ENCODE results near the gene LRRC37A. TPM values are rescaled to one million over a fixed set of nuclear protein-coding genes. Genes with fewer than 3 reads are reported as not detected.
"Not testable (repeated sequence)": the region's sequence is repeated elsewhere in the genome, so short reads cannot be mapped to it uniquely, and the experiment has no call there.

Gene LRRC37A
- total and polyA plus RNA-seq, 4 donors: 0.64 to 5.2 (median 1.9) TPM

GRCh38 chr17:46262271-46262670 is 32.7 kb upstream of the LRRC37A start:
- no peaks in the 10 kb centered on the region for H3K9me3 ChIP-seq (ENCODE audit: control insufficient read depth in 4 of 4, insufficient read depth in 3 of 4, low read length in 3 of 4)
- 93 to 94% methylated on average over 8 of the region's 8 CpGs for WGBS, 2 donors

GRCh38 chr17:46264456-46265198 is 30.3 kb upstream of the LRRC37A start:
- TF ChIP-seq CTCF (IDR thresholded peaks at IDR 0.05; ENCODE audit: control extremely low read depth, extremely low read depth): no peak
- Histone ChIP-seq H3K9ac (ENCODE audit: insufficient read depth in 1 of 2, low read length in 2 of 2) (no peak overlapping the region), H3K4me3 (no peak overlapping the region), H3K4me1 (ENCODE audit: control insufficient read depth in 5 of 5, insufficient read depth in 5 of 5, low read length in 5 of 5) (peaks cover 0 to 12% (median 3%) of the 10 kb centered on the region in 5 donors), H3K27me3 (ENCODE audit: control insufficient read depth in 3 of 3, insufficient read depth in 3 of 3, low read length in 2 of 3) (peaks cover 0 to 21% (median 2%) of the 10 kb centered on the region in 3 donors), H3K36me3 (ENCODE audit: control insufficient read depth in 4 of 4, insufficient read depth in 4 of 4, low read length in 4 of 4) (no peaks in the 10 kb centered on the region), H3K27ac (ENCODE audit: low read depth in 1 of 2, low read length in 1 of 2) (no peak overlapping the region), H3K9me3 (ENCODE audit: control insufficient read depth in 4 of 4, insufficient read depth in 3 of 4, low read length in 3 of 4) (no peaks in the 10 kb centered on the region)
- DNase-seq: peak in 1 of 3 donors; percentile 2
- no peak for ATAC-seq (ENCODE audit: insufficient read depth, low FRiP score)
- WGBS, 2 donors: 59 to 62% methylated on average over 3 of the region's 3 CpGs

More at GRCh38 chr17:46262271-46262670, 32.7 kb upstream of the LRRC37A start:
- Histone ChIP-seq H3K4me1 (ENCODE audit: control insufficient read depth in 5 of 5, insufficient read depth in 5 of 5, low read length in 5 of 5) (peaks cover 0 to 8% (median 0%) of the 10 kb centered on the region in 5 donors), H3K27me3 (ENCODE audit: control insufficient read depth in 3 of 3, insufficient read depth in 3 of 3, low read length in 2 of 3) (peaks cover 0 to 13% (median 0%) of the 10 kb centered on the region in 3 donors), H3K4me3 (no peak overlapping the region), H3K9ac (ENCODE audit: insufficient read depth in 1 of 2, low read length in 2 of 2) (no peak overlapping the region), H3K36me3 (ENCODE audit: control insufficient read depth in 4 of 4, insufficient read depth in 4 of 4, low read length in 4 of 4) (no peaks in the 10 kb centered on the region), H3K27ac (ENCODE audit: low read depth in 1 of 2, low read length in 1 of 2) (no peak overlapping the region)
- no peak for ATAC-seq (ENCODE audit: insufficient read depth, low FRiP score)
- TF ChIP-seq CTCF (IDR thresholded peaks at IDR 0.05; ENCODE audit: control extremely low read depth, extremely low read depth): no peak
- DNase-seq: no peak

- H3K9me3 ChIP-seq (ENCODE audit: control insufficient read depth in 4 of 4, insufficient read depth in 3 of 4, low read length in 3 of 4); ATAC-seq (ENCODE audit: insufficient read depth, low FRiP score); H3K36me3 ChIP-seq (ENCODE audit: control insufficient read depth in 4 of 4, insufficient read depth in 4 of 4, low read length in 4 of 4): not testable (repeated sequence)
- H3K9ac ChIP-seq (ENCODE audit: insufficient read depth in 1 of 2, low read length in 2 of 2): peak overlapping the region; percentile 70 to 80
- peak overlapping the region; percentile 47 for H3K4me3 ChIP-seq
- peak overlapping the region; percentile 89 to 93 for H3K27ac ChIP-seq (ENCODE audit: low read depth in 1 of 2, low read length in 1 of 2)
- H3K4me1 ChIP-seq (ENCODE audit: control insufficient read depth in 5 of 5, insufficient read depth in 5 of 5, low read length in 5 of 5): peaks cover 0 to 12% (median 3%) of the 10 kb centered on the region in 5 donors
- 10 to 18% methylated on average over 21 of the region's 21 CpGs for WGBS, 2 donors
- peak in 2 of 3 donors; percentile 25 to 45 for DNase-seq
- H3K27me3 ChIP-seq (ENCODE audit: control insufficient read depth in 3 of 3, insufficient read depth in 3 of 3, low read length in 2 of 3): peaks cover 0 to 21% (median 5%) of the 10 kb centered on the region in 3 donors
These were observed 28.8 kb upstream of the LRRC37A start for GRCh38 chr17:46266063-46266655.

Measured in lung (tissue), 12 donors.